Peyer's patch (tissue), 4 donors: Measurements from ENCODE around the gene TMC3.

Source experiments
- CTCF ChIP-seq, 6 experiments: fragments of 450-650 bp in 4 of 6; fragments of 200-600 bp in 2 of 6; sonication (generic) in 1 of 6; IDR thresholded peaks; one replicate each; pipeline ENCODE4 v1.5.1; 2017 to 2019; ENCODE audit warnings: antibody characterized with exemption in 6 of 6, mild to moderate bottlenecking in 3 of 6, moderate library complexity in 1 of 6
- POLR2A ChIP-seq, 2 donors: fragments of 450-650 bp; IDR thresholded peaks; one replicate each; pipeline ENCODE4 v1.5.1; 2017; ENCODE audit warnings: antibody characterized with exemption in 2 of 2, mild to moderate bottlenecking in 2 of 2, moderate library complexity in 2 of 2

- TF ChIP-seq CTCF (IDR thresholded peaks at IDR 0.05) (no peak), POLR2A (IDR thresholded peaks at IDR 0.05) (no peak)
Measured at GRCh38 chr15:81315452-81316175, 58.4 kb downstream of the TMC3 start.
